KMS-11 (cell line): ENCODE data around the gene EPHA8.

Experiments used
- H2AFZ ChIP-seq: fragments of 200-600 bp; sonication (generic); 2 replicates; pipeline ENCODE4 v1.6.1; 2016; ENCODE audit warnings: antibody characterized with exemption, mixed run types, low read depth
- H3K27ac ChIP-seq: fragments of 200-600 bp; sonication (generic); 2 replicates; pipeline ENCODE4 v1.6.1; 2016; ENCODE audit warnings: mild to moderate bottlenecking, mixed run types
- H3K27me3 ChIP-seq: fragments of 200-600 bp; sonication (generic); 2 replicates; pipeline ENCODE4 v1.6.1; 2017; ENCODE audit warnings: mild to moderate bottlenecking, low read depth, mixed run types, moderate library complexity; ENCODE audit not compliant: insufficient read depth
- H3K36me3 ChIP-seq: fragments of 200-600 bp; sonication (generic); 2 replicates; pipeline ENCODE4 v1.6.1; 2017; ENCODE audit warnings: mild to moderate bottlenecking, mixed run types; ENCODE audit not compliant: insufficient read depth
- H3K4me1 ChIP-seq: fragments of 200-600 bp; sonication (generic); 2 replicates; pipeline ENCODE4 v1.6.1; 2016; ENCODE audit warnings: mild to moderate bottlenecking, low read depth, mixed run types; ENCODE audit not compliant: poor library complexity, severe bottlenecking
- H3K4me2 ChIP-seq: fragments of 200-600 bp; sonication (generic); 2 replicates; pipeline ENCODE4 v1.7.0; 2016; ENCODE audit warnings: mild to moderate bottlenecking, mixed run types
- H3K4me3 ChIP-seq: fragments of 200-600 bp; sonication (generic); IDR thresholded peaks from 2 replicates; pipeline ENCODE4 v1.6.1; 2017; ENCODE audit warnings: low read depth, low read length, mixed read lengths; ENCODE audit not compliant: insufficient read depth
- H3K79me2 ChIP-seq: fragments of 200-600 bp; sonication (generic); 2 replicates; pipeline ENCODE4 v1.6.1; 2016; ENCODE audit warnings: low read depth, mixed run types; ENCODE audit not compliant: insufficient read depth
- H3K9ac ChIP-seq: fragments of 200-600 bp; sonication (generic); 2 replicates; pipeline ENCODE4 v1.6.1; 2016; ENCODE audit warnings: mild to moderate bottlenecking, mixed run types
- H4K20me1 ChIP-seq: fragments of 200-600 bp; sonication (generic); 2 replicates; pipeline ENCODE4 v1.6.1; 2016; ENCODE audit warnings: mild to moderate bottlenecking, mixed run types; ENCODE audit not compliant: insufficient read depth
- TF ChIP-seq, protein P1 (sequence below): fragments of 200-600 bp; sonication (generic); conservative IDR thresholded peaks from 2 replicates; pipeline ENCODE4 v1.6.1; 2017; ENCODE audit warnings: low read depth, mild to moderate bottlenecking, antibody characterized with exemption, low read length, moderate library complexity, mixed read lengths

Gene EPHA8

DNA sequence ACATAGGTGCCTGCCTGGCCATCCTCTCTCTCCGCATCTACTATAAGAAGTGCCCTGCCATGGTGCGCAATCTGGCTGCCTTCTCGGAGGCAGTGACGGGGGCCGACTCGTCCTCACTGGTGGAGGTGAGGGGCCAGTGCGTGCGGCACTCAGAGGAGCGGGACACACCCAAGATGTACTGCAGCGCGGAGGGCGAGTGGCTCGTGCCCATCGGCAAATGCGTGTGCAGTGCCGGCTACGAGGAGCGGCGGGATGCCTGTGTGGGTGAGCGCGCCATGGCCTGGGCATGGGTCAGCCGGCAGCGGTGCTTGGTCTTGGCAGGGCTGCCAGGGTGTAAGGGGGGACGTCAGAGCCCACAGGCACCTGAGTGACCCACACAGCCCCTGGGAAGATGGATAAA is 13.3 kb downstream of the EPHA8 start:
- H3K79me2 ChIP-seq, result no peaks in the 10 kb centered on the region
- no peaks in the 10 kb centered on the region for H4K20me1 ChIP-seq
- no peak overlapping the region for H3K9ac ChIP-seq
- H3K4me3 ChIP-seq, result no peak overlapping the region
- TF ChIP-seq, protein P1, sequence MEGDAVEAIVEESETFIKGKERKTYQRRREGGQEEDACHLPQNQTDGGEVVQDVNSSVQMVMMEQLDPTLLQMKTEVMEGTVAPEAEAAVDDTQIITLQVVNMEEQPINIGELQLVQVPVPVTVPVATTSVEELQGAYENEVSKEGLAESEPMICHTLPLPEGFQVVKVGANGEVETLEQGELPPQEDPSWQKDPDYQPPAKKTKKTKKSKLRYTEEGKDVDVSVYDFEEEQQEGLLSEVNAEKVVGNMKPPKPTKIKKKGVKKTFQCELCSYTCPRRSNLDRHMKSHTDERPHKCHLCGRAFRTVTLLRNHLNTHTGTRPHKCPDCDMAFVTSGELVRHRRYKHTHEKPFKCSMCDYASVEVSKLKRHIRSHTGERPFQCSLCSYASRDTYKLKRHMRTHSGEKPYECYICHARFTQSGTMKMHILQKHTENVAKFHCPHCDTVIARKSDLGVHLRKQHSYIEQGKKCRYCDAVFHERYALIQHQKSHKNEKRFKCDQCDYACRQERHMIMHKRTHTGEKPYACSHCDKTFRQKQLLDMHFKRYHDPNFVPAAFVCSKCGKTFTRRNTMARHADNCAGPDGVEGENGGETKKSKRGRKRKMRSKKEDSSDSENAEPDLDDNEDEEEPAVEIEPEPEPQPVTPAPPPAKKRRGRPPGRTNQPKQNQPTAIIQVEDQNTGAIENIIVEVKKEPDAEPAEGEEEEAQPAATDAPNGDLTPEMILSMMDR, result no peak
- no peak overlapping the region for H3K4me2 ChIP-seq
- no peak overlapping the region for H3K27ac ChIP-seq
- H3K4me1 ChIP-seq, result no peaks in the 10 kb centered on the region
- H3K27me3 ChIP-seq, result peaks cover 53% of the 10 kb centered on the region
- H2AFZ ChIP-seq, result no peak overlapping the region
- no peaks in the 10 kb centered on the region for H3K36me3 ChIP-seq

DNA sequence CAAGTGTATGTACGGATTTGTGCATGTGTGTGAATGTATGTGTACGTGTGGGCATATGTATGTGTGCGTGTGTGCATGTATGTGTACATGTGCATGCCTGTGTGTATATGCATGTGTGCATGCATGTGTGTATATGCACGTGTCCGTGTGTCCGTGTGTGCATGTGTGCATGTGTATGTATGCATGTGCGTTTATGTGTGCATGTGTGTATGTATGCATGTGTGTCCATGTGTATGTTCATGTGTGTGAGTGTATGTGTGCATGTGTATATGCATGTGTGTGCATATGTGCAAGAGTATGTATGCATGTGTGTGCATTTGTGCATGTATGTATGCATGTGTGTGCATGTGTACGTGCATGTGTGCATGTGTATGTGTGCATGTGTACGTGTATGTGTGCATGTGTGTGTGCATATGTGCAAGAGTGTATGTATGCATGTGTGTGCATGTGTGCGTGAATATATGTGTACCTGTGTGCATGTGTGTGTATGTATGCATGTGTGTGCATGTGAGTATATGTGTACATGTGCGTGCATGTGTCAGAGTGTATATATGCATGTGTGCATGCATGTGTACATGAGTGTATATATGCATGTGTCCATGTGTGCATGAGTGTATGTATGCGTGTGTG is 15.6 kb downstream of the EPHA8 start:
- H3K27me3 ChIP-seq, result peaks cover 48% of the 10 kb centered on the region
- no peaks in the 10 kb centered on the region for H3K4me1 ChIP-seq
- no peak overlapping the region for H3K9ac ChIP-seq

DNA sequence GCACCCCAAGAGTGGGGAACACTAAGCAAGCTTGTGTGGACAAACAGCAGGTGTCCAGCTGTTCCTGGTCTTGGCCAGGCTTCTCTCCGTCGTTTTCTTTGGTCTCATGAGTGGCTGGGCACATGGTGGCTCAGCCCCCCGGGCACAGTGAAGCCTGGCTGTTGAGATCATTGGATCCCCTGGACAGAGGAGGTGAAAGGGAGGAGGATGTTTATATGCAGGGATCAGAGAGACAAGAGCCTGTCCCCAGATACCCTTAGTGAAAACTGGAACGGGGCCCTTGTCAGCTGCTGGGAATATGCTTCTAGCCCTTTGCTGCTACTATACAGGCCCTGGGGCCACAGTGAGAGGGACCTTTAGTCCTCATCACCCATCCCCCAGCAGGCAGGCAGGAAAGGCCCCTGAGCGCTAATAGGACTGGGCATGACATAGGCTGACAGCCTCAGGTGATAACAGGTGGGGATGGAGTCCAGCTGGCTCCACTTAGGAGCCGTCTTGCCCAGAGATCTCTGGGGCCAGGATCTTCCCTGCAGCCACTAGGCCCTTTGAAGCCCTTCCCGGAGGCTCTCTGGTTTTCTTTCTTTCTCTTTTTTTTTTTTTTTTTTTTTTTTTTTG is 16.4 kb downstream of the EPHA8 start:
- no peak overlapping the region for H3K4me3 ChIP-seq
- TF ChIP-seq, protein P1, result no peak
- no peak overlapping the region for H3K27ac ChIP-seq
- H2AFZ ChIP-seq, result no peak overlapping the region
- H3K9ac ChIP-seq, result no peak overlapping the region
- no peaks in the 10 kb centered on the region for H3K79me2 ChIP-seq
- H3K36me3 ChIP-seq, result no peaks in the 10 kb centered on the region
- H3K4me1 ChIP-seq, result no peaks in the 10 kb centered on the region
- no peaks in the 10 kb centered on the region for H4K20me1 ChIP-seq
- peaks cover 48% of the 10 kb centered on the region for H3K27me3 ChIP-seq
- no peak overlapping the region for H3K4me2 ChIP-seq

More for the DNA sequence above, 15.6 kb downstream of the EPHA8 start:
- H2AFZ ChIP-seq, result no peak overlapping the region
- TF ChIP-seq, protein P1, result no peak
- H3K4me2 ChIP-seq, result no peak overlapping the region
- H3K79me2 ChIP-seq, result no peaks in the 10 kb centered on the region
- H3K4me3 ChIP-seq, result no peak overlapping the region
- H4K20me1 ChIP-seq, result no peaks in the 10 kb centered on the region
- no peak overlapping the region for H3K27ac ChIP-seq
- no peaks in the 10 kb centered on the region for H3K36me3 ChIP-seq

DNA sequence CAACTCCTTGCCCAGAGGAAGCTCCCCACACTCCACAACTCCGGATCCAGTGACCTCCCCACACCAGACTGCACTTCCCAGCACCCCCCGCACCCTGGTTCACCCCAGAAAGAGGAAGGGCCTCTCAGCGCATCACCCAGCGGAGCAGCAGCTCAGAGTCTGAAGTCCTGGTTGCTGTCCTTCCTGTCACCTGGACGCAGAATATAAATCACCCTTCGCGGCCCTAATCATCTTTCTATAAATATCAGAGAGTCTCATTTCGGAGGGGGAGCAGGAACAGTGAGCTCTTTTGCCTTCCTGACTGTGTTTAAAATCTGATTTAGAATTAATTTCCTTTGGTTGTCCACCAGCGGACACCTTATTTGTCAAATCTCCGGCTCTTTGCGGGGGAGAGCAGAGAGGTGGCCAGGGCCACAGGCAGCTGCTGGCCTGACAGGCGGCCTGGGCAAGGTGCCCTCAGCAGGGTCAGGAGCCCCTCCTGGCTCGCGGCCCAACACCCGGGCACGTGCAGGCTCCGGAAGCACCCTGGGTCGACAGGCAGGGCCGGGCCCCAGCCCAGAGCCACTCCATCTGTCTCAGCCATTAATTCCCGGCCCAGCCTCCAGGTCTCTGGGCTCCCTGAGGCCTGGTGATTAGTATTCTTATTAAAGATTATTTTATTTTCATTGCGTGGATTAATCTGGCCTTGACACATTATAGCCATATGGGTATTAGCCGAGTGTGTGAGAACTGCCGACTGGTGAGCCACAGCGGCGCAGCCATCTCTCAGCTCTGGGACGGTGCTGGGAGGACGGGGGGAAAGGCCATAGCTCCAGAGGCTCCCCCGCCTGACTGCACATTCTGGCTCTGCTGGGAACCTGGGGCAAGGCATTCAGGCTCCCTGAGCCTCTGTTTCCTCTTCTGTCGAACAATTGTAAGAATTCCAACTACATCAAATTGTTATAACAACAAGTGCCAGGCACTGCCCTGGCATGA is 19.7 kb downstream of the EPHA8 start:
- TF ChIP-seq, protein P1, result no peak
- Histone ChIP-seq H3K79me2 (no peaks in the 10 kb centered on the region), H4K20me1 (no peaks in the 10 kb centered on the region), H3K9ac (no peak overlapping the region), H3K4me2 (no peak overlapping the region), H3K27ac (no peak overlapping the region), H3K27me3 (peaks cover 60% of the 10 kb centered on the region), H3K4me1 (no peaks in the 10 kb centered on the region), H3K36me3 (no peaks in the 10 kb centered on the region), H2AFZ (no peak overlapping the region), H3K4me3 (no peak overlapping the region)
